Ishikawa (cell line): ENCODE data around the gene SEH1L.

Source experiments
- CEBPB ChIP-seq: IDR thresholded peaks from 2 replicates; pipeline ENCODE4 v1.6.1; 2012
- CREB1 ChIP-seq: IDR thresholded peaks from 2 replicates; pipeline ENCODE4 v1.6.1; 2012; ENCODE audit warnings: low read depth
- EGR1 ChIP-seq: IDR thresholded peaks from 2 replicates; pipeline ENCODE4 v1.6.1; 2012
- EP300 ChIP-seq: IDR thresholded peaks from 2 replicates; pipeline ENCODE4 v1.6.1; 2012; ENCODE audit warnings: borderline replicate concordance
- FOXM1 ChIP-seq: IDR thresholded peaks from 2 replicates; pipeline ENCODE4 v1.6.1; 2012; ENCODE audit warnings: low read depth, borderline replicate concordance
- MAX ChIP-seq: IDR thresholded peaks from 2 replicates; pipeline ENCODE4 v1.6.1; 2012
- NFIC ChIP-seq: IDR thresholded peaks from 2 replicates; pipeline ENCODE4 v1.6.1; 2012
- RAD21 ChIP-seq: IDR thresholded peaks from 2 replicates; pipeline ENCODE4 v1.6.1; 2012; ENCODE audit warnings: low read depth
- REST ChIP-seq: IDR thresholded peaks from 2 replicates; pipeline ENCODE4 v1.6.1; 2012; ENCODE audit warnings: low read depth, mild to moderate bottlenecking
- TAF1 ChIP-seq: IDR thresholded peaks from 2 replicates; pipeline ENCODE4 v1.6.1; 2012; ENCODE audit warnings: low read depth, mild to moderate bottlenecking
- TCF12 ChIP-seq: IDR thresholded peaks from 2 replicates; pipeline ENCODE4 v1.6.1; 2012; ENCODE audit warnings: low read depth
- TEAD4 ChIP-seq: IDR thresholded peaks from 2 replicates; pipeline ENCODE4 v1.6.1; 2012
- USF1 ChIP-seq: IDR thresholded peaks from 2 replicates; pipeline ENCODE4 v1.6.1; 2012
- YY1 ChIP-seq: IDR thresholded peaks from 2 replicates; pipeline ENCODE4 v1.6.1; 2012; ENCODE audit warnings: low read depth
- ZBTB7A ChIP-seq: IDR thresholded peaks from 2 replicates; pipeline ENCODE4 v1.6.1; 2012; ENCODE audit warnings: low read depth

Gene SEH1L

GRCh38 chr18:13025233-13025632 is 77.4 kb downstream of the SEH1L start:
- TF ChIP-seq NFIC = no peak
- no peak for TF ChIP-seq CREB1
- no peak for TF ChIP-seq EP300
- TF ChIP-seq TCF12 = no peak

GRCh38 chr18:13026583-13027270 is 78.9 kb downstream of the SEH1L start:
- TF ChIP-seq CREB1 = no peak
- no peak for TF ChIP-seq TEAD4
- no peak for TF ChIP-seq REST
- no peak for TF ChIP-seq EGR1
- TF ChIP-seq YY1 = no peak
- TF ChIP-seq CEBPB = no peak
- no peak for TF ChIP-seq ZBTB7A
- TF ChIP-seq RAD21 = no peak
- TF ChIP-seq USF1 = no peak
- TF ChIP-seq NFIC = no peak
- TF ChIP-seq MAX = no peak
- TF ChIP-seq TCF12 = no peak
- no peak for TF ChIP-seq TAF1
- no peak for TF ChIP-seq FOXM1
- TF ChIP-seq EP300 = no peak

GRCh38 chr18:13028869-13029268 is 81.1 kb downstream of the SEH1L start:
- no peak for TF ChIP-seq CEBPB
- TF ChIP-seq FOXM1 = no peak
- TF ChIP-seq EP300 = no peak
- TF ChIP-seq YY1 = no peak

- TF ChIP-seq EGR1 = no peak
- TF ChIP-seq YY1 = no peak
- no peak for TF ChIP-seq MAX
- no peak for TF ChIP-seq NFIC
- no peak for TF ChIP-seq RAD21
- no peak for TF ChIP-seq REST
- TF ChIP-seq TAF1 = no peak
Observed at GRCh38 chr18:13032173-13032572, 84.4 kb downstream of the SEH1L start.

- TF ChIP-seq RAD21 = no peak
Observed at GRCh38 chr18:13035249-13035914, 87.6 kb downstream of the SEH1L start.

- TF ChIP-seq FOXM1 = no peak
- no peak for TF ChIP-seq MAX
Observed at GRCh38 chr18:13036622-13037320, 89.0 kb downstream of the SEH1L start.
